Measurements from ENCODE around the gene SLC47A2. TPM values are rescaled to one million over a fixed set of nuclear protein-coding genes. Genes with fewer than 3 reads are reported as not detected.

Gene SLC47A2
- total and polyA plus RNA-seq, 2 donors = 0.46 TPM; not detected in 1

- H3K4me3 ChIP-seq (ENCODE audit: low read length in 2 of 2) = no peak overlapping the region
- H3K9me3 ChIP-seq (ENCODE audit: control insufficient read depth in 2 of 2, insufficient read depth in 1 of 2, low read length in 1 of 2) = no peaks in the 10 kb centered on the region
- DNase-seq (ENCODE audit: low read depth in 6 of 9, low spot score in 9 of 9) = no peak
- H3K4me1 ChIP-seq (ENCODE audit: control insufficient read depth in 2 of 2, insufficient read depth in 2 of 2, low read length in 2 of 2) = no peaks in the 10 kb centered on the region
- H3K36me3 ChIP-seq (ENCODE audit: control insufficient read depth in 2 of 2, insufficient read depth in 2 of 2, low read length in 1 of 2) = no peaks in the 10 kb centered on the region
- WGBS = 91% methylated on average over 12 of the region's 12 CpGs
- H3K27ac ChIP-seq (ENCODE audit: low read depth in 1 of 2, low read length in 1 of 2) = no peak overlapping the region
- H3K27me3 ChIP-seq (ENCODE audit: control insufficient read depth in 2 of 2, insufficient read depth in 1 of 2, low read length in 1 of 2) = no peaks in the 10 kb centered on the region
These were observed 9.3 kb downstream of the SLC47A2 start for GRCh38 chr17:19706791-19707727.

DNA sequence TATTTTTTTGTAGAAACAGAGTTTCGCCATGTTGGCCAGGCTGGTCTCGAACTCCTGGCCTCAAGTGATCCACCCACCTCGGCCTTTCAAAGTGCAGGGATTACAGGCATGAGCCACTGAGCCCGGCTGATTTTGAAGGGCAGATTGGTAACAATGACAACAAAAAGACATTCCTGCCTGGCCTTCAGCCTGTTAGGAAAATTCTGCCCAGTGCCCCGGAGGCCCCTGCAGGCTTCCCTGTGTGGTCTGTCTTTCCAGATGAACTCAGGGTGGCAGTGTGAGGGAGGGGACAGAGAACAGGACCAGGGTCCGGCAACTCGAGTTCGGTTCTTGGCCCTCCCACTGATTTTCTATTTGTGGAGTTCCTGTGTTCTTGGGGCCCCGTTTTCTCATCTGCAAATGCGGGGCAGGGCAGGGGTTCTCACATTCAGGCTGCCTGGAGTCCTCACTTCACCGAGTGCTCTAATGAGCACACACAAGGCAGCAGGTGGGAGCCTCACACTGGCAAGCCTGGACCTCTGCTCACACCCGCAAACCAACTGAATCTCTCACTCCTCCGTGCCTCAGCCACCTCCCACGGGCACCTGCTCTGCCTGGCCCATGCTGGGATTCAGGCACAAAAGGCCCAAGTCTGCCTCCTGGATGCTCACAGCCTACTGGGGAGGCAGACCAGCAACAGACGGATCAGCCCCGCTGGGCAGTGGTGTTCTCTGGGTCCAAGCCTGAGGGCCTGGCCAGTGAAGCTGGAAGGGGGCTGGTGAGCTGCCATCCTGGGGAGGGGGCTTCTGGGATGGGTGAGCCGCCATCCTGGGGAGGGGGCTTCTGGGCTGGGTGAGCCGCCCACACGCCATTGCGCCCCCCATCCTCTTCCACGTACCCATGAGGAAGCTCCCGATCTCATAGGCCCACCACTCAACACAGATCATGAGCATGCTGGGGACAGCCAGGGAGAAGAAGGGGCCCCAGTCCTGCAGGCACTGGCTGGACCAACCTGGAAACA lies 10.3 kb downstream of the SLC47A2 start:
- no peaks in the 10 kb centered on the region for H3K27me3 ChIP-seq (ENCODE audit: control insufficient read depth in 2 of 2, insufficient read depth in 1 of 2, low read length in 1 of 2)
- H3K9me3 ChIP-seq (ENCODE audit: control insufficient read depth in 2 of 2, insufficient read depth in 1 of 2, low read length in 1 of 2) = no peaks in the 10 kb centered on the region
- H3K36me3 ChIP-seq (ENCODE audit: control insufficient read depth in 2 of 2, insufficient read depth in 2 of 2, low read length in 1 of 2) = no peaks in the 10 kb centered on the region
- H3K4me3 ChIP-seq (ENCODE audit: low read length in 2 of 2) = no peak overlapping the region
- 95% methylated on average over 22 of the region's 22 CpGs for WGBS
- no peak for DNase-seq (ENCODE audit: low read depth in 6 of 9, low spot score in 9 of 9)
- no peaks in the 10 kb centered on the region for H3K4me1 ChIP-seq (ENCODE audit: control insufficient read depth in 2 of 2, insufficient read depth in 2 of 2, low read length in 2 of 2)
- H3K27ac ChIP-seq (ENCODE audit: low read depth in 1 of 2, low read length in 1 of 2) = no peak overlapping the region

DNA sequence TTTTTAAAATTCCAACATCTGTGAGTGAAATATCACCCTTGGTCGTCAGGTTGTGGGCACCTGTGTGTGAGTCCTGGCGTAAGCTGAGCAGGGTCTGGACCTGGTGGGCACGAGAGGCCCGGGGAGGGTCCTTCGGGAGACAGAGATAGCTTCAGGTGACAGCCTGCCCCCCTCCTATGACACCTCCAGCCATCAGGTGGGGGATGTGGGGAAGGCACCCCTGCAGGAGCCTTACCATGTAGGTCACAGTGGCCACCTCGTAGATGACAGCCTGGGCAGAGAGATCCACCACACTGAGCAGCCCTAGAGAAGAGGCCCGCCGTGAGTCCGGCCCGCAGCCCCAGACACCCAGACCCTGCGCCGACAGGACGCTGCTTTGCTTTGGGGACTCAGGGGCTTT lies 11.2 kb downstream of the SLC47A2 start:
- H3K4me3 ChIP-seq (ENCODE audit: low read length in 2 of 2) = no peak overlapping the region
- no peaks in the 10 kb centered on the region for H3K36me3 ChIP-seq (ENCODE audit: control insufficient read depth in 2 of 2, insufficient read depth in 2 of 2, low read length in 1 of 2)
- DNase-seq (ENCODE audit: low read depth in 6 of 9, low spot score in 9 of 9) = no peak
- H3K4me1 ChIP-seq (ENCODE audit: control insufficient read depth in 2 of 2, insufficient read depth in 2 of 2, low read length in 2 of 2) = no peaks in the 10 kb centered on the region
- H3K27ac ChIP-seq (ENCODE audit: low read depth in 1 of 2, low read length in 1 of 2) = no peak overlapping the region
- no peaks in the 10 kb centered on the region for H3K9me3 ChIP-seq (ENCODE audit: control insufficient read depth in 2 of 2, insufficient read depth in 1 of 2, low read length in 1 of 2)
- WGBS = 89% methylated on average over 13 of the region's 13 CpGs
- no peaks in the 10 kb centered on the region for H3K27me3 ChIP-seq (ENCODE audit: control insufficient read depth in 2 of 2, insufficient read depth in 1 of 2, low read length in 1 of 2)

DNA sequence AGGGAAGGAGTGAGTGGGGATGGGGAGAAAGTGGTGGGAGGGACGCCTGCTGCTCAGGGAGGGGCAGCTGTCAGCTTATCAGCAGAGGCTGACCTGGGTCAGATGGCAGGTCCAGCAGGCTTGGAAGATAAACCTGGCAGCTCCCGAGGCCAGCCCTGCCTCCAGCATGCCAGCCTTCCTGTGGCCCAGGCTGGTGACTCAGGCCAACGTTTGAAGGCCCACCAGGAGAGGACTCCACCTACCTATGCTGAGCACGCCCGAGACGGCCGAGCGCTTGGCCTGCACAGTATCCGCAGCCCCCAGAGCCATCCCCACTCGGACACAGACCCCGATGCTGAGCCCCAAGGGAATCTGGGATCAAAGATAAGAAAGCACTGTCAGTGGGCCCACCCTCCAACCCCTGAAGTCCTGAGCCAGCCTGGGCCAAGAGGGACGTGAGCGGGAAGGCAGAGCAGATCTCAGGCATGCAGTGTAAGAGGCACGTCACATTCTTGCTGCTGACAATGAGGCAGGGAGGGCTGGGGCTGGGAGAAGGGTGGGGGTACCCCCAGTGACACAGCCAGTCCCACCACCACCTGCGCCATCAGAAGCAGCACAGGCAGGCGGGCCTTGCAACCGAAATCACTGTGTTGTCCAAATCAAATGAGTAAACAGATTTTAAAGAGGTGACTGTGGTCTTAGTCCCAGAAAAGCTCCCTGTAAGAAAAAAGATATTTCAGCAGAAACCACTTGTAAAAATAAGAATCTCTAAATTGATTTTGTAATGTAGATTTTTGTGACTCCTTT lies 12.4 kb downstream of the SLC47A2 start:
- WGBS = 94% methylated on average over 17 of the region's 17 CpGs
- H3K27ac ChIP-seq (ENCODE audit: low read depth in 1 of 2, low read length in 1 of 2) = no peak overlapping the region
- no peak for DNase-seq (ENCODE audit: low read depth in 6 of 9, low spot score in 9 of 9)

GRCh38 chr17:19703106-19703827 lies 13.1 kb downstream of the SLC47A2 start:
- H3K9me3 ChIP-seq (ENCODE audit: control insufficient read depth in 2 of 2, insufficient read depth in 1 of 2, low read length in 1 of 2) = no peaks in the 10 kb centered on the region
- H3K27ac ChIP-seq (ENCODE audit: low read depth in 1 of 2, low read length in 1 of 2) = no peak overlapping the region
- no peaks in the 10 kb centered on the region for H3K36me3 ChIP-seq (ENCODE audit: control insufficient read depth in 2 of 2, insufficient read depth in 2 of 2, low read length in 1 of 2)
- H3K4me1 ChIP-seq (ENCODE audit: control insufficient read depth in 2 of 2, insufficient read depth in 2 of 2, low read length in 2 of 2) = no peaks in the 10 kb centered on the region
- no peak overlapping the region for H3K4me3 ChIP-seq (ENCODE audit: low read length in 2 of 2)
- no peaks in the 10 kb centered on the region for H3K27me3 ChIP-seq (ENCODE audit: control insufficient read depth in 2 of 2, insufficient read depth in 1 of 2, low read length in 1 of 2)
- 86% methylated on average over 10 of the region's 10 CpGs for WGBS
- DNase-seq (ENCODE audit: low read depth in 6 of 9, low spot score in 9 of 9) = no peak

More for the DNA sequence above, 12.4 kb downstream of the SLC47A2 start:
- H3K9me3 ChIP-seq (ENCODE audit: control insufficient read depth in 2 of 2, insufficient read depth in 1 of 2, low read length in 1 of 2) = no peaks in the 10 kb centered on the region
- no peaks in the 10 kb centered on the region for H3K27me3 ChIP-seq (ENCODE audit: control insufficient read depth in 2 of 2, insufficient read depth in 1 of 2, low read length in 1 of 2)
- no peaks in the 10 kb centered on the region for H3K4me1 ChIP-seq (ENCODE audit: control insufficient read depth in 2 of 2, insufficient read depth in 2 of 2, low read length in 2 of 2)
- H3K36me3 ChIP-seq (ENCODE audit: control insufficient read depth in 2 of 2, insufficient read depth in 2 of 2, low read length in 1 of 2) = no peaks in the 10 kb centered on the region
- H3K4me3 ChIP-seq (ENCODE audit: low read length in 2 of 2) = no peak overlapping the region

DNA sequence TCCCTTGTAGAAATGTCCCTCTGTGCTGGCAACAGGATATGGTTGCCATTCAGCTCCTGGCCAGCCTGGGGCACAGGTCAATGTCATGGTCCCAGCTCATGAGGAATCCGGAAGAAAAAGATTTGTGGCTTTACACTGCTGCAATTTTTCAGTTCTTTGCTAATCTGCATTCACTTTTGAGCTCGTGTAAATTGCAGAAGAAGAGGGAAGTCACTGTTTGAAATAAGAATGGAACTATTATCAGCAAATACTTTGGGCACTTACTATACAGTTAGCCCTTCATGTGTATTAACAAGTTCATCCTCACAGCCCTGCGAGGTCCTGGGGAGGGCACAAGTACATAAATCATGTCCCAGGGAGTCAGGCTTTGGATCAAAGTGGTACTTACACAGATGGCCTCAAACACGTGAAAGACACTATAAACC lies 14.2 kb downstream of the SLC47A2 start:
- 74% methylated on average over 4 of the region's 4 CpGs for WGBS
- H3K27ac ChIP-seq (ENCODE audit: low read depth in 1 of 2, low read length in 1 of 2) = no peak overlapping the region

GRCh38 chr17:19686400-19687090 lies 29.8 kb downstream of the SLC47A2 start:
- WGBS = 96% methylated on average over 2 of the region's 2 CpGs

More for the DNA sequence above, 14.2 kb downstream of the SLC47A2 start:
- H3K27me3 ChIP-seq (ENCODE audit: control insufficient read depth in 2 of 2, insufficient read depth in 1 of 2, low read length in 1 of 2) = no peaks in the 10 kb centered on the region
- H3K36me3 ChIP-seq (ENCODE audit: control insufficient read depth in 2 of 2, insufficient read depth in 2 of 2, low read length in 1 of 2) = no peaks in the 10 kb centered on the region
- no peaks in the 10 kb centered on the region for H3K4me1 ChIP-seq (ENCODE audit: control insufficient read depth in 2 of 2, insufficient read depth in 2 of 2, low read length in 2 of 2)
- H3K9me3 ChIP-seq (ENCODE audit: control insufficient read depth in 2 of 2, insufficient read depth in 1 of 2, low read length in 1 of 2) = no peaks in the 10 kb centered on the region
- no peak for DNase-seq (ENCODE audit: low read depth in 6 of 9, low spot score in 9 of 9)
- H3K4me3 ChIP-seq (ENCODE audit: low read length in 2 of 2) = no peak overlapping the region

More at GRCh38 chr17:19686400-19687090, 29.8 kb downstream of the SLC47A2 start:
- no peaks in the 10 kb centered on the region for H3K27me3 ChIP-seq (ENCODE audit: control insufficient read depth in 2 of 2, insufficient read depth in 1 of 2, low read length in 1 of 2)
- no peaks in the 10 kb centered on the region for H3K9me3 ChIP-seq (ENCODE audit: control insufficient read depth in 2 of 2, insufficient read depth in 1 of 2, low read length in 1 of 2)
- no peaks in the 10 kb centered on the region for H3K4me1 ChIP-seq (ENCODE audit: control insufficient read depth in 2 of 2, insufficient read depth in 2 of 2, low read length in 2 of 2)
- no peak overlapping the region for H3K4me3 ChIP-seq (ENCODE audit: low read length in 2 of 2)
- no peaks in the 10 kb centered on the region for H3K36me3 ChIP-seq (ENCODE audit: control insufficient read depth in 2 of 2, insufficient read depth in 2 of 2, low read length in 1 of 2)
- no peak overlapping the region for H3K27ac ChIP-seq (ENCODE audit: low read depth in 1 of 2, low read length in 1 of 2)
- no peak for DNase-seq (ENCODE audit: low read depth in 6 of 9, low spot score in 9 of 9)
